HG02938 (cell line): ENCODE data around the gene MYRIP.

ENCODE experiments used
- ATAC-seq: cut with Tn5 transposase; IDR thresholded peaks from one replicate; pipeline ENCODE4 v1.9.1; 2021; ENCODE audit warnings: mild to moderate bottlenecking, moderate library complexity; ENCODE audit not compliant: unreplicated experiment

Gene MYRIP

GRCh38 chr3:40216471-40216870 lies 407.1 kb downstream of the MYRIP start:
- no peak for ATAC-seq

GRCh38 chr3:40223856-40224255 lies 414.4 kb downstream of the MYRIP start:
- ATAC-seq, result no peak

GRCh38 chr3:40224796-40225515 lies 415.5 kb downstream of the MYRIP start:
- no peak for ATAC-seq

GRCh38 chr3:40226636-40227035 lies 417.2 kb downstream of the MYRIP start:
- no peak for ATAC-seq

- ATAC-seq, result no peak
Observed at GRCh38 chr3:40228792-40229350, 419.5 kb downstream of the MYRIP start.

- ATAC-seq, result no peak
Observed at GRCh38 chr3:40229386-40229785, 420.0 kb downstream of the MYRIP start.

GRCh38 chr3:40229963-40230362 lies 420.6 kb downstream of the MYRIP start:
- ATAC-seq, result no peak

- ATAC-seq, result no peak
Observed at GRCh38 chr3:40230382-40230781, 421.0 kb downstream of the MYRIP start.

GRCh38 chr3:40232626-40233025 lies 423.2 kb downstream of the MYRIP start:
- no peak for ATAC-seq

GRCh38 chr3:40237159-40237558 lies 427.8 kb downstream of the MYRIP start:
- ATAC-seq, result no peak

- ATAC-seq, result no peak
Observed at GRCh38 chr3:40237889-40238571, 428.6 kb downstream of the MYRIP start.

GRCh38 chr3:40240921-40241320 lies 431.5 kb downstream of the MYRIP start:
- ATAC-seq, result no peak

- ATAC-seq, result no peak
Observed at GRCh38 chr3:40242216-40242615, 432.8 kb downstream of the MYRIP start.

- no peak for ATAC-seq
Observed at GRCh38 chr3:40242638-40243037, 433.2 kb downstream of the MYRIP start.

GRCh38 chr3:40243056-40243455 lies 433.6 kb downstream of the MYRIP start:
- ATAC-seq, result no peak

- ATAC-seq, result no peak
Observed at GRCh38 chr3:40247714-40248454, 438.5 kb downstream of the MYRIP start.

GRCh38 chr3:40248591-40248990 lies 439.2 kb downstream of the MYRIP start:
- no peak for ATAC-seq

- no peak for ATAC-seq
Observed at GRCh38 chr3:40249168-40249567, 439.8 kb downstream of the MYRIP start.

- no peak for ATAC-seq
Observed at GRCh38 chr3:40254491-40254890, 445.1 kb downstream of the MYRIP start.

- no peak for ATAC-seq
Observed at GRCh38 chr3:40254891-40255290, 445.5 kb downstream of the MYRIP start.

GRCh38 chr3:40255532-40255931 lies 446.1 kb downstream of the MYRIP start:
- ATAC-seq, result no peak

GRCh38 chr3:40258064-40258463 lies 448.7 kb downstream of the MYRIP start:
- ATAC-seq, result no peak
